ENCODE data around the gene NEK11.

DNA sequence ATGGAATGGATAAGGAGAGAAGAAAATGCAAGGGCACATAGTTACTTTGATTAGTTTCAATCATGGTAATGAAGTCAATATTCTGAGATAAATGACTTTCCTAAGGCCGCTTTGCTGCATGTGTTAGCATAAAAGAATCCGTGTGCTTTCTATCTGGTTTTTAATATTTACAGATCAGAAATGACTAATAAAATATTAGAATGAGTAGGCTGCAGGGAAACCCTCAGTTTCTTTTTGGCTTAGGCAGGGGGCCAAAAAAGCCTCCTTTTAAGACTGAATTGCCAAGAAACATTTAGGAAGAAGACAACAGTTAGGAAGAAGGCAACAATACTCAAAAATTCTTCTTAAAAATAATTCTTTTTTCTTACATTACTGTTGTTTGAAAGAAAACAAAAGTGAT, 11.6 kb downstream of the NEK11 start:
- TF ChIP-seq, protein P1, sequence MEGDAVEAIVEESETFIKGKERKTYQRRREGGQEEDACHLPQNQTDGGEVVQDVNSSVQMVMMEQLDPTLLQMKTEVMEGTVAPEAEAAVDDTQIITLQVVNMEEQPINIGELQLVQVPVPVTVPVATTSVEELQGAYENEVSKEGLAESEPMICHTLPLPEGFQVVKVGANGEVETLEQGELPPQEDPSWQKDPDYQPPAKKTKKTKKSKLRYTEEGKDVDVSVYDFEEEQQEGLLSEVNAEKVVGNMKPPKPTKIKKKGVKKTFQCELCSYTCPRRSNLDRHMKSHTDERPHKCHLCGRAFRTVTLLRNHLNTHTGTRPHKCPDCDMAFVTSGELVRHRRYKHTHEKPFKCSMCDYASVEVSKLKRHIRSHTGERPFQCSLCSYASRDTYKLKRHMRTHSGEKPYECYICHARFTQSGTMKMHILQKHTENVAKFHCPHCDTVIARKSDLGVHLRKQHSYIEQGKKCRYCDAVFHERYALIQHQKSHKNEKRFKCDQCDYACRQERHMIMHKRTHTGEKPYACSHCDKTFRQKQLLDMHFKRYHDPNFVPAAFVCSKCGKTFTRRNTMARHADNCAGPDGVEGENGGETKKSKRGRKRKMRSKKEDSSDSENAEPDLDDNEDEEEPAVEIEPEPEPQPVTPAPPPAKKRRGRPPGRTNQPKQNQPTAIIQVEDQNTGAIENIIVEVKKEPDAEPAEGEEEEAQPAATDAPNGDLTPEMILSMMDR (IDR thresholded peaks at IDR 0.05; ENCODE audit: insufficient read depth, low read depth, low read length) = no peak
- TF ChIP-seq EZH2 (IDR thresholded peaks at IDR 0.05; ENCODE audit: insufficient read depth, low read length) = no peak
